ENCODE measurements around the gene CD151. TPM values are rescaled to one million over a fixed set of nuclear protein-coding genes. Genes with fewer than 3 reads are reported as not detected.

The CD151 gene
- total and polyA plus RNA-seq, 3 experiments from 2014 or later = 19.6 to 65.5 (median 61.2) TPM

GRCh38 chr11:795634-796564 lies 36.9 kb upstream of the CD151 start:
- H3K36me3 Mint-ChIP-seq = peaks cover 0 to 22% (median 0%) of the 10 kb centered on the region in 3 donors
- peaks cover 4% of the 10 kb centered on the region for H3K36me3 ChIP-seq (ENCODE audit: insufficient read depth, low read length)

GRCh38 chr11:796565-797295 lies 36.0 kb upstream of the CD151 start:
- Histone ChIP-seq H3K27me3 (ENCODE audit: insufficient read depth, low read length, poor library complexity, severe bottlenecking) (no peaks in the 10 kb centered on the region), H3K4me3 (ENCODE audit: low read length) (peak overlapping the region; percentile 92), H3K4me1 (ENCODE audit: insufficient read depth, low read length) (peaks cover 25% of the 10 kb centered on the region), H3K36me3 (ENCODE audit: insufficient read depth, low read length) (peaks cover 4% of the 10 kb centered on the region), H3K27ac (ENCODE audit: low read depth, low read length) (peak overlapping the region; percentile 86), H3K9me3 (ENCODE audit: low read length) (no peaks in the 10 kb centered on the region)
- DNase-seq = no peak
- no peaks in the 10 kb centered on the region for H3K27me3 Mint-ChIP-seq
- H3K9me3 Mint-ChIP-seq = no peaks in the 10 kb centered on the region
- ChIA-PET POLR2A (interaction anchor here (0.6 to 2.5 kb wide), 6 partner anchors 12 to 283 kb away, joined by 3 to 8 read pairs (median 5); partner anchors contain the start of genes PNPLA2, RPLP2 and TALDO1), CTCF (interaction anchor here (0.8 to 1.3 kb wide), 3 partner anchors 15 to 242 kb away, joined by 3 read pairs; no protein-coding TSS in a partner anchor)
- H3K4me3 Mint-ChIP-seq = peak overlapping the region; percentile 91 to 94 (median 92)
- H3K36me3 Mint-ChIP-seq = peaks cover 0 to 18% (median 0%) of the 10 kb centered on the region in 3 donors
- peak overlapping the region; percentile 90 to 98 (median 95) for H3K27ac Mint-ChIP-seq
- H3K4me1 Mint-ChIP-seq = peaks cover 12 to 26% (median 14%) of the 10 kb centered on the region in 3 donors

More at GRCh38 chr11:795634-796564, 36.9 kb upstream of the CD151 start:
- H3K27me3 Mint-ChIP-seq = peaks cover 0 to 3% of the 10 kb centered on the region in 2 donors
- no peaks in the 10 kb centered on the region for H3K9me3 Mint-ChIP-seq
- peak; percentile 73 to 87 (median 74) for DNase-seq
- H3K27ac Mint-ChIP-seq = peak overlapping the region; percentile 90 to 98 (median 95)
- CTCF ChIA-PET = interaction anchor here (0.8 to 1.3 kb wide), 3 partner anchors 16 to 242 kb away, joined by 3 read pairs; no protein-coding TSS in a partner anchor
- POLR2A ChIA-PET = interaction anchor here (0.7 to 2.5 kb wide), 6 partner anchors 13 to 505 kb away, joined by 3 to 8 read pairs (median 6); partner anchors contain the start of genes PNPLA2 and RPLP2
- peak overlapping the region; percentile 91 to 94 (median 92) for H3K4me3 Mint-ChIP-seq
- Histone ChIP-seq H3K27ac (ENCODE audit: low read depth, low read length) (peak overlapping the region; percentile 86), H3K27me3 (ENCODE audit: insufficient read depth, low read length, poor library complexity, severe bottlenecking) (no peaks in the 10 kb centered on the region), H3K9me3 (ENCODE audit: low read length) (no peaks in the 10 kb centered on the region), H3K4me1 (ENCODE audit: insufficient read depth, low read length) (peaks cover 25% of the 10 kb centered on the region), H3K4me3 (ENCODE audit: low read length) (peak overlapping the region; percentile 92)
- peaks cover 12 to 26% (median 14%) of the 10 kb centered on the region in 3 donors for H3K4me1 Mint-ChIP-seq

GRCh38 chr11:797296-798092 lies 35.3 kb upstream of the CD151 start:
- peaks cover 4% of the 10 kb centered on the region for H3K36me3 ChIP-seq (ENCODE audit: insufficient read depth, low read length)
- peaks cover 25% of the 10 kb centered on the region for H3K4me1 ChIP-seq (ENCODE audit: insufficient read depth, low read length)
- Mint-ChIP-seq H3K27me3 (no peaks in the 10 kb centered on the region), H3K4me1 (peaks cover 12 to 26% (median 14%) of the 10 kb centered on the region in 3 donors), H3K27ac (peak overlapping the region; percentile 87 to 98 (median 95)), H3K9me3 (no peaks in the 10 kb centered on the region), H3K36me3 (peaks cover 0 to 14% (median 0%) of the 10 kb centered on the region in 3 donors), H3K4me3 (peak overlapping the region; percentile 91 to 94 (median 92))
- peak overlapping the region; percentile 86 for H3K27ac ChIP-seq (ENCODE audit: low read depth, low read length)
- peak overlapping the region; percentile 92 for H3K4me3 ChIP-seq (ENCODE audit: low read length)
- peak; percentile 77 to 93 (median 81) for DNase-seq
- ChIA-PET POLR2A (interaction anchor here (0.6 to 2.5 kb wide), 5 partner anchors 11 to 284 kb away, joined by 3 to 8 read pairs (median 6); partner anchors contain the start of genes PNPLA2, RPLP2 and TALDO1), CTCF (interaction anchor here (1.3 kb wide), 1 partner anchor 71 kb away, joined by 3 read pairs; no protein-coding TSS in a partner anchor)
- H3K9me3 ChIP-seq (ENCODE audit: low read length) = no peaks in the 10 kb centered on the region
- no peaks in the 10 kb centered on the region for H3K27me3 ChIP-seq (ENCODE audit: insufficient read depth, low read length, poor library complexity, severe bottlenecking)

GRCh38 chr11:798093-798713 lies 34.5 kb upstream of the CD151 start, which contains the start of gene SLC25A22:
Gene SLC25A22 (minus strand): TSS chr11:798281. CDS start chr11:795006, 3,275 bp downstream.
- H3K4me1 Mint-ChIP-seq = peaks cover 12 to 26% (median 14%) of the 10 kb centered on the region in 3 donors
- H3K27me3 Mint-ChIP-seq = no peaks in the 10 kb centered on the region
- POLR2A ChIA-PET = interaction anchor here (0.7 to 1.5 kb wide), 3 partner anchors 21 to 218 kb away, joined by 3 to 6 read pairs (median 4); partner anchors contain the start of genes PNPLA2 and TALDO1
- peak within 1 kb of the TSS; percentile 87 to 98 (median 95) for H3K27ac Mint-ChIP-seq
- Histone ChIP-seq H3K36me3 (ENCODE audit: insufficient read depth, low read length) (peaks cover 4% of the 10 kb centered on the region), H3K4me3 (ENCODE audit: low read length) (peak within 1 kb of the TSS; percentile 92), H3K4me1 (ENCODE audit: insufficient read depth, low read length) (peaks cover 25% of the 10 kb centered on the region), H3K9me3 (ENCODE audit: low read length) (no peaks in the 10 kb centered on the region), H3K27ac (ENCODE audit: low read depth, low read length) (peak within 1 kb of the TSS; percentile 86), H3K27me3 (ENCODE audit: insufficient read depth, low read length, poor library complexity, severe bottlenecking) (no peaks in the 10 kb centered on the region)
- peaks cover 0 to 13% (median 0%) of the 10 kb centered on the region in 3 donors for H3K36me3 Mint-ChIP-seq
- H3K4me3 Mint-ChIP-seq = peak within 1 kb of the TSS; percentile 91 to 94 (median 92)
- no peaks in the 10 kb centered on the region for H3K9me3 Mint-ChIP-seq
- peak; percentile 76 to 88 (median 82) for DNase-seq
- CTCF ChIA-PET = interaction anchor here (0.7 to 1.3 kb wide), 4 partner anchors 21 to 102 kb away, joined by 3 to 4 read pairs (median 4); partner anchors contain the start of genes PNPLA2 and TMEM80

- POLR2A ChIA-PET = interaction anchor here (1.3 kb wide), 2 partner anchors 19 kb away, joined by 3 to 6 read pairs; partner anchors contain the start of gene PNPLA2
- DNase-seq = no peak
- peak overlapping the region in 2 of 7 donors; percentile 66 to 74 for H3K4me3 Mint-ChIP-seq
- H3K27me3 ChIP-seq (ENCODE audit: insufficient read depth, low read length, poor library complexity, severe bottlenecking) = no peaks in the 10 kb centered on the region
- no peaks in the 10 kb centered on the region for H3K9me3 Mint-ChIP-seq
- CTCF ChIA-PET = interaction anchor here (1.2 to 1.3 kb wide), 2 partner anchors 19 to 24 kb away, joined by 3 to 4 read pairs; partner anchors contain the start of gene PNPLA2
- H3K27ac Mint-ChIP-seq = peak overlapping the region in 1 of 8 donors; percentile 56
- H3K36me3 Mint-ChIP-seq = peaks cover 0 to 4% (median 0%) of the 10 kb centered on the region in 3 donors
- no peak overlapping the region for H3K4me3 ChIP-seq (ENCODE audit: low read length)
- no peaks in the 10 kb centered on the region for H3K9me3 ChIP-seq (ENCODE audit: low read length)
- H3K4me1 Mint-ChIP-seq = peaks cover 12 to 28% (median 14%) of the 10 kb centered on the region in 3 donors
- H3K27me3 Mint-ChIP-seq = no peaks in the 10 kb centered on the region
- peaks cover 34% of the 10 kb centered on the region for H3K4me1 ChIP-seq (ENCODE audit: insufficient read depth, low read length)
- no peak overlapping the region for H3K27ac ChIP-seq (ENCODE audit: low read depth, low read length)
- H3K36me3 ChIP-seq (ENCODE audit: insufficient read depth, low read length) = no peaks in the 10 kb centered on the region
Measured at GRCh38 chr11:799641-800316, 33.0 kb upstream of the CD151 start.

GRCh38 chr11:800473-800872 lies 32.3 kb upstream of the CD151 start:
- DNase-seq = no peak
- peaks cover 0 to 4% (median 0%) of the 10 kb centered on the region in 3 donors for H3K36me3 Mint-ChIP-seq
- peak overlapping the region in 1 of 7 donors; percentile 74 for H3K4me3 Mint-ChIP-seq
- peak overlapping the region in 1 of 8 donors; percentile 56 for H3K27ac Mint-ChIP-seq
- Histone ChIP-seq H3K9me3 (ENCODE audit: low read length) (no peaks in the 10 kb centered on the region), H3K27me3 (ENCODE audit: insufficient read depth, low read length, poor library complexity, severe bottlenecking) (no peaks in the 10 kb centered on the region), H3K27ac (ENCODE audit: low read depth, low read length) (no peak overlapping the region), H3K36me3 (ENCODE audit: insufficient read depth, low read length) (no peaks in the 10 kb centered on the region), H3K4me3 (ENCODE audit: low read length) (no peak overlapping the region), H3K4me1 (ENCODE audit: insufficient read depth, low read length) (peaks cover 27% of the 10 kb centered on the region)
- POLR2A ChIA-PET = interaction anchor here (1.3 kb wide), 1 partner anchor 18 kb away, joined by 3 read pairs; the partner anchor contains the start of gene PNPLA2
- H3K9me3 Mint-ChIP-seq = no peaks in the 10 kb centered on the region
- CTCF ChIA-PET = interaction anchor here (1.3 to 1.4 kb wide), 2 partner anchors 19 to 53 kb away, joined by 4 read pairs; partner anchors contain the start of genes PNPLA2 and TALDO1
- H3K27me3 Mint-ChIP-seq = no peaks in the 10 kb centered on the region
- H3K4me1 Mint-ChIP-seq = peaks cover 13 to 30% (median 14%) of the 10 kb centered on the region in 3 donors
